GM19463 (cell line): Measurements from ENCODE around the gene KCNN2.
A peak's percentile ranks its signal among the peaks of the same experiment; 100 is the strongest.
"Not testable (repeated sequence)": the region's sequence is repeated elsewhere in the genome, so short reads cannot be mapped to it uniquely, and the experiment has no call there.

Experiments
- ATAC-seq: cut with Tn5 transposase; IDR thresholded peaks from one replicate; pipeline ENCODE4 v1.9.1; 2021; ENCODE audit warnings: mild to moderate bottlenecking, moderate library complexity; ENCODE audit not compliant: unreplicated experiment

KCNN2 gene

DNA sequence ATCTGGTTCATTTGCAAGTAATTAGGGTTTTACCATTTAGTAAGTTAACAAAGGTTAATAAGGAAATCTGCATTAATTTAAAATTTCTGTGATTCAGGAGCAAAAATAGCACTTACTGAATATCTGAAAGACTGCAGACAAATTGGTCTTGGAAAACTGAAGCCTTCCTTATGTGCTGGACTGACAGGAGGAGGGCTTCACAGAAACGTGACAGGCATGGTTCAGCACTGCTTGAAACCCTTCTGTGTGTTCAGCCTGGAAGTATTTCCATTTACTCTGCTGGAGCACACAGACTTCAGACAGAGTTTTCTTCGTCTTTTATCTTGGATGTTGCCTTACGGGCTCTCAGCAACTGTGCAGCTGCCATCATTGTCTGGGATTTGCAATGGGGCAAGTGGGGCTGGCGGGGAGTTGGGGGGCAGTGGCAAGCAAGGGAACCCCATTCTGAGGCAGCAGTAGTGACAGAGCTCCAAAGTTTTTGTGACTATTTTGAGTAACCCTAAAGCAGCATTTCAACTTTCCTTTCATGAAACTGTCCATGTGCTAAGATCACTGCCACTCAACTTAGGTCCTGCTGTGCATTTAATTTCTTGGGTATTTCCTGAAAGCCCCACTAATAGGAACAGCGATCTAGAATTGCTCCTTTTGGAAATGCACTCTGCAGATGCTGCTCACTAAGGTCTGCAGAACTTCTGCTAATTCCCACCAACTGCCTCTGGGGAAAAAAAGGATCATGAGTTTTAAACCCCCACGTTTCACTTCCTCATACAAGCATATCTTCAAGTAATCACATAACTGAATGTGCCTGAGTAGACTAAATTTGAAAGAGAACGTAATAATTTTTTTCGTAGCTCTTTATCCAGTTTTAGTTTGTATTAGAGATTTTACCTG, 56.6 kb downstream of the KCNN2 start:
- ATAC-seq = peak; percentile 92

DNA sequence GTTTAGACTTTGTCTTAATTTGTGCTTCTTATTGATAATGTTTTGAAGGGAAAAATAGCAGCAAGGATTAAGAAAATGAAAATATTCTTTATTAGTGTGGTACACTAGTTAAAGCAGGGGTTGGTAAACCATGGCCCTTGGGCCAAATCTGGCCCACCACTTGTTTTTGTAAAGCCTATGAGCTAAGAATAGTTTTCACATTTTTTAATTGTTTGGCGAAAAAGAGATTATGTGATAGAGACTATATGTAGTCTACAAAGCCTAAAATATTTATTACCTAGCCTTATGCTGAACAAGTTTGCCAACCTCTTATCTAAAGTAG, 57.2 kb downstream of the KCNN2 start:
- peak; percentile 20 for ATAC-seq

- ATAC-seq = no peak
Measured at GRCh38 chr5:114419959-114420358, 58.1 kb downstream of the KCNN2 start.

DNA sequence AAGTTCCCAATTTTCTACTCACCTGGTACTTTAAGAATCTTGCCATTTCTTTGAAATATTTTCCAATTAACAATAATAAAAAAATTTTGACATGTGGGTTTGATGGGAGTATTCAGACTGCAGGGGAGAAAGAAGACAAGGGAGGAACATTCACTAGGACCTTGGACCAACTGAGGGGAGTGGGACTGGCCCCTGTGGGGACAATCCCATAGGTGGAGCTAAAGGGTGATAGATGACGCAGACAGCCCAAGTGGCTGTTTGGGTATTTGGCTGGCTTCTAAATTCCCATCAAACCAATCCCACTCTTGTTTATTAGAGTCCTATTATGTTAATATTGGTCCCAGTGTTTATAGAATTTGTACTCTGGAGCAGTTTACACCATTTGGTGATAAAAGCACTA, 65.3 kb downstream of the KCNN2 start:
- ATAC-seq = no peak

DNA sequence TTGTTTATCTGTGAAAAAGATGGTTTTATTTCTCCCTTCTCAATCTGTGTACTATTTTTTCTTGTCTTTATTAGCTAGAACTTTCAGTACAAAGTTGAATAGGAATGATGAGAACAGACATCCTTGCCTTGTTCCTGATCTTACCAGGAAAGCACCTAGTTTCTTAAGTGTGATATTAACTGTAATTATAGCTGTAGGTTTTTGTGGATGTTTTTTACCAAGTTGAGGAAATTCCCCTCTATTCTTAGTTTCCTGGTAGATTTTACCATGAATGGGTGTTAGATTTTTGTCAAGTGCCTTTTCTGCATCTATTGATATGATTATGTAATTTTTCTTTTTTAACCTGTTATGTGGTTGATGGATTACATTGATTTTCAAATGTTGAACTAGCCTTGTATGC, 68.7 kb downstream of the KCNN2 start:
- ATAC-seq = peak; percentile 54

DNA sequence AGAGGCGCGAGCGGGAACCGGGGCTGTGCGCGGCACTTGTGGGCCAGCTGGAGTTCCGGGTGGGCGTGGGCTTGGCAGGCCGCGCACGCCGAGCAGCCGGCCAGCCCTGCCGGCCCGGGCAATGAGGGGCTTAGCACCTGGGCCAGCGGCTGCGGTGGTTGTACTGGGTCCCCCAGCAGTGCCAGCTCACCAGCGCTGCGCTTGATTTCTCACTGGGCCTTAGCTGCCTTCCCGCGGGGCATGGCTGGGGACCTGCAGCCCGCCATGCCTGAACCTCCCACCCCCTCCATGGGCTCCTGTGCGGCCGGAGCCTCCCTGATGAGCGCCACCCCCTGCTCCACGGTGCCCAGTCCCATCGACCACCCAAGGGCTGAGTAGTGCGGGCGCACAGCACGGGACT, 70.8 kb downstream of the KCNN2 start:
- not testable (repeated sequence) for ATAC-seq

DNA sequence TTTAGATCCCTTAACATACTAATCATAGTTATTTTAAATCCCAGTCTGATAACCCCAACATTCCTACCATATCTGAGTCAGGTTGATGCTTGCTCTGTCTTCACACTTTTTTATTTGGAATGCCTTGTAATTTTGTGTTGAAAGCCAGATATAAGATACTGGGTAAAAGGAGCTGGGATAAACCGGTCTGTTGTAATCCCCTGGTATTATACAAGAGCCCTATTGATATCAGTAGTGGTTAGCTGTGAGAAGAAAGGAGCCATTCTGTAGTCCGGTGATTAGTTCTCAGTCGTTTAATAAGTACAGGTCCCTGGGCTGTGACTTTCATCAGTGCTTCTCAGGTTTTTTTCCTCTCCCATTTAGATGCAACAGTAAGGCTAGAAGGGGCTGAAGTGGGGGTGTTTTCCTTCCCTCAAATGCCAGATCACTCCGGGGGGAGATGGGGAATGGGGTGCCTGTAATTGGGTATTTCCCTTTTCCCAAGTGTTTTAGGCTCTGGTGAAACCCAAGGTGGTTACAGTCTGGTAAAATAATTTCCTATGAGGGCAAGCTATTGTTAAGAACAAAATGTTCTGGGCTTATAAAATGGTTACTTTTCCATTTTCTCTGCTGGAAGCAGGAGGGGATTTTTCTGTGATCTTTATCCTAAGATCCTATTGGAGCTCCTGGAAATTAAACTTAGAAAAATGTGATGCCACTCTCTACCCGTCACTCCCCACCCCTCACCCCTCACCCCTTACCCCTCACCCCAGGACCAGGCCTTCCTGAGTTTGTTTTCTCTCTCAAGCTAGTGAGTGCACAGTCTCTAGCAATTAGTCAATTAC, 72.7 kb downstream of the KCNN2 start:
- no peak for ATAC-seq

- ATAC-seq = no peak
Measured at GRCh38 chr5:114435220-114435481, 73.3 kb downstream of the KCNN2 start.

GRCh38 chr5:114435885-114436299, 74.0 kb downstream of the KCNN2 start:
- peak; percentile 80 for ATAC-seq

- no peak for ATAC-seq
Measured at GRCh38 chr5:114437936-114438335, 76.1 kb downstream of the KCNN2 start.

GRCh38 chr5:114438471-114438870, 76.6 kb downstream of the KCNN2 start:
- ATAC-seq = no peak

- no peak for ATAC-seq
Measured at GRCh38 chr5:114447084-114447773, 85.4 kb downstream of the KCNN2 start.

DNA sequence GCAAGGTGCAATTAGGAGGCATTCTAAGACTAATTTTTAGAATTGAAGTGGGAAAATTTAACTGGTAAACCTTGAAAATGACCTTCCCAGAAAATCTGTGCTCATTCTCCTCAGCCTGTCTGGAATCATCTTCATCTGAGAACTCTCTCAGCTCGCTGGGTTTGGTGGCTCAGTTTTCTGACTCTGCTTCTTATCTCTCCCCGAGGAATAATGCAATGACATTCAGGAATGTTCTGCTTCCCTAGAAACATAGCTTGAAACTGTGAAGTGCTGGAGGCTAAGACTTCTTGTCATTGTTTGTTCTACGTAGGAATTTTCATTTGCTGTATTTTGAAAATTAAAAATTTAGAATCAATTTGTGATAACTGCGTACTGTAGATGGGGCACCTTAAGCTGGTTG, 86.6 kb downstream of the KCNN2 start:
- no peak for ATAC-seq

GRCh38 chr5:114449860-114450421, 88.1 kb downstream of the KCNN2 start:
- ATAC-seq = peak; percentile 99

DNA sequence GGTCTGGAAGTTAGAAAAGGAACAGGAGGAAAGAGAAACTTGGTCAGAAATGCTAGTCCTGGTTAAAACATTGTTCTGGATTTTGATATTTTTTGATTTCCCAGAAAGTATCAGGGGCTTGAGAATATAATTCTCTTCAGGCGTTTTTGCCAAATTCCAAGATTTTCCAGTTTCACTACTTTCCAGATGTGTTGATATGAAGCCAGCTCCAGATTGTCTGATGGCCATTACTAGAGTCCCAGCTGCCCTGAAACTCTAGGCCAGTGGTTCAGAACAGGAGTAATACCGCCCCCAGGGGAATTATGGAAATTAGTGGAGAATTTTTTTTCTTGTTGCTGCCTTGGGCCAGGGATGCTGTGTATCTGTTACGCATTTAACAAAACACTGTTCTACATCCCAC, 88.6 kb downstream of the KCNN2 start:
- no peak for ATAC-seq

GRCh38 chr5:114458726-114459125, 96.9 kb downstream of the KCNN2 start:
- ATAC-seq = no peak

- no peak for ATAC-seq
Measured at GRCh38 chr5:114467171-114467570, 105.3 kb downstream of the KCNN2 start.

DNA sequence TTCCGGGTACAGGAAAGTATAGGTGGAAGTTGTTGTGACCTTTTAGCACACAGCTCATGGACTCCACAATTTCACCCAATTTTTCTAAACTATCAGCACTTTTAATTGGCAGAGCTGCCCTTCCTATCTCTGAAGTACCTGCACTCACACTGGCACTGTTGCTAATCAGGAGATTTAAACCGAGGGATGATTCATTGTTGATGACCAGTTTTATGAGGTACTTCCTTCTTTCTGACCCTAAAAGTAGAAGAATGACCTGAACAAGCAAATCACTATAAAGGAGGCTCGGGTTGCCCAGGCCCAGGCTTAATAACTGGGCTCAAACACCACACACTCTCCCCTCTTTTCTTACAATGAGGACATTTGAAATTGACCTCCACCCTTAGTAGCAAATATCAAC, 105.9 kb downstream of the KCNN2 start:
- no peak for ATAC-seq

- ATAC-seq = no peak
Measured at GRCh38 chr5:114469372-114469771, 107.5 kb downstream of the KCNN2 start.

- ATAC-seq = no peak
Measured at GRCh38 chr5:114471529-114471928, 109.7 kb downstream of the KCNN2 start.

DNA sequence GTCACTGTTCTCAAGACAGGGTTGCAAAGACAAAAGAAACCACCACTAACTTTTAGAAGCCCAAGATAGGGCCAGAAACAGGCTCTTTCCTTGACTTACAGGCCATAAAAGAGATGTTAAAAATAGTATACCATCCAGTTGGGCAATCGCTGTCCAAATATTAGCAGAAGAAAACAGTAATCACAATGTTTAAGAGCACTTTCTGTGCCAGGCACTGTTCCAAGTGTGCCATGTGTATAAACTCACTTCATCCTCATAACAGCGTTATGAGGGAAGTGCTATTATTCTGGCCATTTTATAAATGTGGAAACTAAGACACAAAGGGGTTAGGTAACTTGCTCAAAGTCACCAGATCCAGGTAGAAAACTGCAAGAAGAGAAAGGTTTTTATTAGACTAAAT, 111.7 kb downstream of the KCNN2 start:
- no peak for ATAC-seq
